Naive thymus-derived CD4-positive, alpha-beta T cell (primary cell): ENCODE measurements around the gene ATRN. TPM values are rescaled to one million over a fixed set of nuclear protein-coding genes. Genes with fewer than 3 reads are reported as not detected.

Experiments
- ATAC-seq: fragments of 150-1000 bp; cut with Tn5 transposase; 2 replicates; pipeline ENCODE4 v1.10.0; 2021; ENCODE audit warnings: mild to moderate bottlenecking, moderate library complexity
- CTCF ChIA-PET: fragments of 350-600 bp; sonication (Branson Sonifier 250); formaldehyde crosslinking; loops from one replicate; lab custom pipeline; 2021; ENCODE audit warnings: antibody characterized with exemption; lab: Charles Lee
- POLR2A ChIA-PET: fragments of 350-600 bp; sonication (Branson Sonifier 250); formaldehyde crosslinking; loops from one replicate; lab custom pipeline; 2021; ENCODE audit warnings: antibody characterized with exemption, inconsistent platforms; lab: Charles Lee
- DNase-seq, 9 donors: peaks; one replicate each; pipeline versions ENCODE4 v3.0.0 to v3.0.0-alpha.2; 2020 to 2022; ENCODE audit warnings: mixed read lengths in 1 of 9
- H3K27ac ChIP-seq: one replicate; pipeline ENCODE4 v1.7.0; 2013; ENCODE audit warnings: mild to moderate bottlenecking, low read depth, low read length, moderate library complexity
- H3K27me3 ChIP-seq, 2 donors: one replicate each; pipeline ENCODE4 v1.7.0; 2013; ENCODE audit warnings: low read length in 2 of 2, mild to moderate bottlenecking in 2 of 2, moderate library complexity in 2 of 2; ENCODE audit not compliant: control insufficient read depth in 2 of 2, insufficient read depth in 2 of 2
- H3K36me3 ChIP-seq, 3 experiments: 1 replicate in 2 of 3; 2 replicates in 1 of 3; pipeline ENCODE4 v1.7.0; 2013; ENCODE audit warnings: low read length in 3 of 3, mild to moderate bottlenecking in 3 of 3, moderate library complexity in 1 of 3; ENCODE audit not compliant: insufficient read depth in 3 of 3, control insufficient read depth in 2 of 3
- H3K4me1 ChIP-seq, 2 donors: one replicate each; pipeline ENCODE4 v1.7.0; 2013; ENCODE audit warnings: low read length in 2 of 2, mild to moderate bottlenecking in 2 of 2, moderate library complexity in 1 of 2; ENCODE audit not compliant: control insufficient read depth in 2 of 2, insufficient read depth in 2 of 2
- H3K4me3 ChIP-seq: 2 replicates; pipeline ENCODE4 v1.7.0; 2013; ENCODE audit warnings: mild to moderate bottlenecking, low read length
- H3K9me3 ChIP-seq, 3 experiments: 1 replicate in 2 of 3; 2 replicates in 1 of 3; pipeline ENCODE4 v1.7.0; 2013; ENCODE audit warnings: low read length in 3 of 3; ENCODE audit not compliant: control insufficient read depth in 2 of 3
- H3K27ac Mint-ChIP-seq, 9 donors: one replicate each; pipeline ENCODE4 v1.8.0; 2020 to 2022; ENCODE audit warnings: mixed read lengths in 9 of 9, mild to moderate bottlenecking in 8 of 9, moderate library complexity in 5 of 9, inconsistent platforms in 2 of 9
- H3K27me3 Mint-ChIP-seq, 5 donors: one replicate each; pipeline ENCODE4 v1.8.0; 2021 to 2022; ENCODE audit warnings: mixed read lengths in 5 of 5, mild to moderate bottlenecking in 1 of 5
- H3K36me3 Mint-ChIP-seq, 5 donors: one replicate each; pipeline ENCODE4 v1.8.0; 2020 to 2022; ENCODE audit warnings: mixed read lengths in 5 of 5, mild to moderate bottlenecking in 3 of 5, inconsistent platforms in 1 of 5
- H3K4me1 Mint-ChIP-seq, 7 donors: one replicate each; pipeline ENCODE4 v1.8.0; 2020 to 2022; ENCODE audit warnings: mixed read lengths in 7 of 7, mild to moderate bottlenecking in 3 of 7, inconsistent platforms in 1 of 7
- H3K4me3 Mint-ChIP-seq, 10 donors: one replicate each; pipeline ENCODE4 v1.8.0; 2020 to 2022; ENCODE audit warnings: mild to moderate bottlenecking in 10 of 10, mixed read lengths in 10 of 10, moderate library complexity in 6 of 10, inconsistent platforms in 2 of 10
- H3K9me3 Mint-ChIP-seq, 11 donors: one replicate each; pipeline ENCODE4 v1.8.0; 2020 to 2022; ENCODE audit warnings: mixed read lengths in 11 of 11, mild to moderate bottlenecking in 4 of 11, inconsistent platforms in 1 of 11, moderate library complexity in 1 of 11
- intact Hi-C, 2 donors: fragments of 100-400 bp; cut with micrococcal nuclease; formaldehyde crosslinking; loops; one replicate each; pipeline ENCODE4 v1.15.1; 2023
- polyA plus RNA-seq, 2 donors: library from polyadenylated mRNA; unstranded; fragments of 300-500 nt; fragmentation: Illumina TruSeq; gene quantifications; one replicate each; pipeline ENCODE4 v1.2.3, GENCODE V29; 2021
- total RNA-seq, 6 experiments: library from RNA in 5 of 6; stranded (reverse) in 5 of 6; gene quantifications; 1 replicate in 5 of 6; 2 replicates in 1 of 6; pipeline ENCODE4 v1.2.3 and lab custom pipeline; 2021 to 2026

Gene ATRN
- total and polyA plus RNA-seq, 7 experiments from 2014 or later = 9.2 to 17.5 (median 12.9) TPM

DNA sequence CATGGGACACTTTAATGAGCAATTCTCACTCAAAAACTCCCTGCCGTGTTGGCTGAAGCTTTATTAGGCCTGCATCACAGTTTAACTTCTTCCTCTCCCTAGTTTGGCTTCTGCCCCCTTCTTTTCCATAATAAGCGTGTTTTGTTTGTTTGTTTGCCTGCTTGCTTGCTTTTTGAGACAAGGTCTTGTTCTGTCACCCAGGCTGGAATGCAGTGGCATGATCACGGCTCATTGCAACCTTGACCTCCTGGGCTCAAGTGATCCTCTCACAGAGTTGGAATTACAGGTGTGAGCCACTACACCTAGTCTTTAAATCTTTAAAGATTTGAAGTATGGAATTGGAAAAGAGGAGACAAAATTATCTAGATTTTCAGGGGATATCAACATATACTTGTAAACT lies 38.0 kb upstream of the ATRN start:
- ATAC-seq = no peak
- POLR2A ChIA-PET = no interaction called here
- no peak overlapping the region for H3K4me3 ChIP-seq
- H3K27me3 Mint-ChIP-seq = peaks cover 10 to 30% (median 13%) of the 10 kb centered on the region in 5 donors
- no peak overlapping the region for H3K4me3 Mint-ChIP-seq
- no peak overlapping the region for H3K27ac Mint-ChIP-seq
- CTCF ChIA-PET = no interaction called here
- H3K4me1 Mint-ChIP-seq = peaks cover 0 to 2% (median 0%) of the 10 kb centered on the region in 7 donors
- H3K27ac ChIP-seq = no peak overlapping the region
- intact Hi-C loops = no loop called here
- peaks cover 0 to 3% (median 0%) of the 10 kb centered on the region in 11 donors for H3K9me3 Mint-ChIP-seq
- H3K9me3 ChIP-seq = no peaks in the 10 kb centered on the region
- no peaks in the 10 kb centered on the region for H3K36me3 ChIP-seq
- no peaks in the 10 kb centered on the region for H3K27me3 ChIP-seq
- H3K36me3 Mint-ChIP-seq = no peaks in the 10 kb centered on the region
- DNase-seq = no peak
- no peaks in the 10 kb centered on the region for H3K4me1 ChIP-seq

DNA sequence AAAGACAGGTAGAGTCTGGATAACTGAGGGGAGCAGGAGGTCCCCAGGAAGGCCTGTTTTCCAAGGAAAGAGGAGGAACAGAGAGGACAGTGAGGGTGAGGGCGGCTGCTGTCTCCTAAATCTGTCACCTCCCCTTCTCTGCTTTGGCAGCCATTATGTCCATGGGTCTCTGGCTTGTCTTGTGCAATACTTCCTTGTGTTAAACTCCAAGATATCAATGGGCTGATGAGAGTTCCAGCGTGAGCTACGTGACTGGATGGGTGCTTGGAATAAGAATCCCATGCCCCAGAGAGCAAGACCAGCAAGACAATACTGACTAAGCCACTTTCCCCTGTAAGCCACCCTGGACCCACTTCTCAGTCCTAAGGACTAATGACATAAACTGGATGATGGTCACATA lies 37.1 kb upstream of the ATRN start:
- no peak for ATAC-seq
- Mint-ChIP-seq H3K27ac (no peak overlapping the region), H3K4me1 (peaks cover 0 to 2% (median 0%) of the 10 kb centered on the region in 7 donors), H3K27me3 (peaks cover 10 to 30% (median 13%) of the 10 kb centered on the region in 5 donors), H3K36me3 (no peaks in the 10 kb centered on the region), H3K9me3 (peaks cover 0 to 3% (median 0%) of the 10 kb centered on the region in 11 donors), H3K4me3 (no peak overlapping the region)
- Histone ChIP-seq H3K36me3 (no peaks in the 10 kb centered on the region), H3K4me1 (no peaks in the 10 kb centered on the region), H3K27me3 (no peaks in the 10 kb centered on the region), H3K9me3 (no peaks in the 10 kb centered on the region), H3K27ac (no peak overlapping the region), H3K4me3 (no peak overlapping the region)
- ChIA-PET CTCF (no interaction called here), POLR2A (no interaction called here)
- DNase-seq = no peak
- intact Hi-C loops = no loop called here

DNA sequence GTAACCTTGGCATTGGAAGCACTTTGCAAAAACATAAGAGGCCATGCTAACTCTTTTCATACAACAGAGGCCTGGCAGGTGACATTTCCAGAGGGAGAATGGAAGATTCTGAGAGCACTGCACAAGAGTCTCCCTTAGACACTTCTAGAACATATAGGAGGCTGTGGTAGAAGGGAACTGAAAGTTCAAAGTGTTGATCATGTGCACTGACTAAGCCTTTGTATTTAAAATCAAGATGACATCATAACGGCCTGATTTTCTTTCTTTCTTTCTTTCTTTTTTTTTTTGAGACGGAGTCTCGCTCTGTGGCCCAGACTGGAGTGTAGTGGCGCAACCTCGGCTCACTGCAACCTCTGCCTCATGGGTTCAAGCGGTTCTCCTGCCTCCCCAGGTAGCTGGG lies 36.6 kb upstream of the ATRN start:
- DNase-seq (no peak), ATAC-seq (peak; percentile 63)
- Mint-ChIP-seq H3K4me3 (no peak overlapping the region), H3K4me1 (peaks cover 0 to 2% (median 0%) of the 10 kb centered on the region in 7 donors), H3K36me3 (no peaks in the 10 kb centered on the region), H3K27ac (no peak overlapping the region), H3K27me3 (peaks cover 10 to 26% (median 15%) of the 10 kb centered on the region in 5 donors), H3K9me3 (peaks cover 0 to 3% (median 0%) of the 10 kb centered on the region in 11 donors)
- intact Hi-C loops = no loop called here
- Histone ChIP-seq H3K9me3 (no peaks in the 10 kb centered on the region), H3K4me3 (no peak overlapping the region), H3K27ac (no peak overlapping the region), H3K36me3 (no peaks in the 10 kb centered on the region), H3K4me1 (no peaks in the 10 kb centered on the region), H3K27me3 (no peaks in the 10 kb centered on the region)
- ChIA-PET CTCF (no interaction called here), POLR2A (no interaction called here)

DNA sequence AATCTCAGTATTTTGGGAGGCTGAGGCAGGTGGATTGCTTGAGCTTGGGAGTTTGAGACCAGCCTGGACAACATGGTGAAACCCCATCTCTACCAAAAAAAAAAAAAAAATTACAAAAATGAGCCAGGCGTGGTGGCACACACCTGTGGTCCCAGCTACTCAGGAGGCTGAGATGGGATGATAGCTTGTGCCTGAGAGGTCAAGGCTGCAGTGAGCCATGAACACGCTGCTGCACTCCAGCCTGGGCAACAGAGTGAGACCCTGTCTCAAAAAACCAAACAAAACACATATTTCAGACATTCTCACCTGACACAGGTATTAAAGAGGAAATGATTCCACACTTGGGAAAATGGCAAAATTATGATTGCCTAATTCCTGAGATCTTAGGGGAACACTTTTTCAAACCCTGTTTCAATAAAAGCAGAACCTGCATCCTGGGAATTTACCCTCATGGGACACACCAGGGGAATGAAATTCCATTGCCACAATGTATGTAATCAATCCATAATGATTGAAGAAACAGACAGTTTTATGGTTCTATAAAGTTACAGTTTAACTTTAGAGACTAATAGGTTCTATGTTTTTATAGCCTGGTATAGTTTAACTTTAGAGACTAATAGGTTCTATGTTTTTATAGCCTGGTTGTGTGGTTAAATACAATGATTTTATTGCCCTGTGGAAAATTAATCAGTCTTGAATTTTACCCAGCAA lies 33.8 kb upstream of the ATRN start:
- no peaks in the 10 kb centered on the region for H3K4me1 ChIP-seq
- Mint-ChIP-seq H3K27me3 (peaks cover 0 to 11% (median 9%) of the 10 kb centered on the region in 5 donors), H3K4me1 (peaks cover 0 to 2% (median 0%) of the 10 kb centered on the region in 7 donors), H3K36me3 (no peaks in the 10 kb centered on the region), H3K9me3 (peaks cover 0 to 3% (median 0%) of the 10 kb centered on the region in 11 donors), H3K4me3 (no peak overlapping the region), H3K27ac (no peak overlapping the region)
- DNase-seq (no peak), ATAC-seq (no peak)
- no peak overlapping the region for H3K4me3 ChIP-seq
- POLR2A ChIA-PET = no interaction called here
- CTCF ChIA-PET = no interaction called here
- intact Hi-C loops = no loop called here
- no peaks in the 10 kb centered on the region for H3K9me3 ChIP-seq
- no peaks in the 10 kb centered on the region for H3K27me3 ChIP-seq
- H3K36me3 ChIP-seq = no peaks in the 10 kb centered on the region
- H3K27ac ChIP-seq = no peak overlapping the region

DNA sequence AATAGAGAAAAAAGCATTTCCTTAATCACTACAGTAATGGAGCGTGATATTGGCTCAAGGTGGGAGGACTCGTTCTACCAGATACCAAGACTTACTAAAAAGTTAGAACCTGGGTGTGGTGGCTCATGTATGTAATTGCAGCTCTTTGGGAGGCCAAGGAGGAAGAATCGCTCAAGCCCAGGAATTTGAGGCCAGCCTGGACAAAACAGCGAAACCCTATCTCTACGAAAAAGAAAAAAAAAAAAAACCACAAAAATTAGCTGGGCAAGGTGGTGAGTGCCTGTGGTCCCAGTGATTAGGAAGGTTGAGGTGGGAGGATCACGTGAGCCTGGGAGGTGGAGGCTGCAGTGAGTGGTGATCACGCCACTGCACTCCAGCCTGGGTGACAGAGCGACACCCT lies 24.0 kb upstream of the ATRN start:
- peaks cover 0 to 2% (median 0%) of the 10 kb centered on the region in 7 donors for H3K4me1 Mint-ChIP-seq
- H3K36me3 Mint-ChIP-seq = no peaks in the 10 kb centered on the region
- no peak overlapping the region for H3K27ac Mint-ChIP-seq
- CTCF ChIA-PET = interaction anchor here (0.7 kb wide), 1 partner anchor 761 kb away, joined by 3 read pairs; no protein-coding TSS in a partner anchor
- no peaks in the 10 kb centered on the region for H3K9me3 Mint-ChIP-seq
- no peaks in the 10 kb centered on the region for H3K36me3 ChIP-seq
- no peak overlapping the region for H3K4me3 Mint-ChIP-seq
- H3K27ac ChIP-seq = no peak overlapping the region
- H3K27me3 ChIP-seq = no peaks in the 10 kb centered on the region
- H3K27me3 Mint-ChIP-seq = peaks cover 0 to 43% (median 0%) of the 10 kb centered on the region in 5 donors
- no peaks in the 10 kb centered on the region for H3K9me3 ChIP-seq
- no peak for DNase-seq
- no peaks in the 10 kb centered on the region for H3K4me1 ChIP-seq
- H3K4me3 ChIP-seq = no peak overlapping the region
- intact Hi-C loops = no loop called here
- no peak for ATAC-seq
- POLR2A ChIA-PET = no interaction called here

DNA sequence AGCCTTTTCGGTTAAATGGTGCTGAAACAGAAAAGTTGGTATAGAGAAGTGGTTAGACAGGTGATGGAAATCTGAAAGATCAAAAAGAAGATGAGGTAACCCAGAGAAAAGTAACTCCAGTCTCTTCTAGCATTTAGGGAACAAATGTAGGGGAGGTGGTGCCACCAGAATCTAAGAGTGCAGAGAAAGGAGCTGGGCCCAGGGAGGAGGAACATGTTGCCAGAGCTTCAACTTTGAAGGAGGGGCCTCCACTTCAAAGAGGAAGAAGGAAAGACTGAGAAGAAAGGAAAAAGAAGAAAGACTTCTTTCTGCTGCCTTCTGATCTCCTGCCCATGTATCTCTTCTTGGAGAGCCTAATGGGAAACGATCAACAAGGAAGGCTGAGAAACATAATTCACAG lies 23.5 kb upstream of the ATRN start:
- no peak for ATAC-seq
- H3K27me3 Mint-ChIP-seq = peaks cover 0 to 46% (median 0%) of the 10 kb centered on the region in 5 donors
- H3K36me3 Mint-ChIP-seq = no peaks in the 10 kb centered on the region
- ChIA-PET CTCF (no interaction called here), POLR2A (no interaction called here)
- Histone ChIP-seq H3K27me3 (no peaks in the 10 kb centered on the region), H3K27ac (no peak overlapping the region), H3K4me1 (no peaks in the 10 kb centered on the region), H3K4me3 (no peak overlapping the region), H3K9me3 (no peaks in the 10 kb centered on the region), H3K36me3 (no peaks in the 10 kb centered on the region)
- DNase-seq = no peak
- H3K9me3 Mint-ChIP-seq = no peaks in the 10 kb centered on the region
- H3K27ac Mint-ChIP-seq = no peak overlapping the region
- H3K4me3 Mint-ChIP-seq = no peak overlapping the region
- peaks cover 0 to 2% (median 0%) of the 10 kb centered on the region in 7 donors for H3K4me1 Mint-ChIP-seq
- intact Hi-C loops = no loop called here

DNA sequence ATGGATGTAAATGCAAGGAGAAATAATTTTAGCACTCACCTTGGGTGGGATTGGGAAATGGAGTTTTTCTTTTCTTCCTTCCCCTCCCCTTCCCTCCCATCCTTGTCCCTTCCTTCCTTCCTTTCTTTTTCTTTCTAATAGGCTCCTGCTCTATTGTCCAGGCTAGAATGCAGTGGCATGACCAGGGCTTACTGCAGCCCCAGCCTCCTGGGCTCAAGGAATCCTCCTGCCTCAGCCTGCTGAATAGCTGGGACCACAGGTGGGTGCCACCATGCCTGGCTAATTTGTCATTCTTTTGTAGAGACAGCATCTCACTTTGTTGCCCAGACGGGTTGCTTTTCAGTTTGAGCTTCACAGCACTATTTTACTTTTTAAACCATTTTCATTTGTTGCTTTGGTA lies 21.5 kb upstream of the ATRN start:
- Histone ChIP-seq H3K27me3 (no peaks in the 10 kb centered on the region), H3K27ac (no peak overlapping the region), H3K36me3 (no peaks in the 10 kb centered on the region), H3K9me3 (no peaks in the 10 kb centered on the region), H3K4me3 (no peak overlapping the region), H3K4me1 (no peaks in the 10 kb centered on the region)
- ATAC-seq (no peak), DNase-seq (no peak)
- intact Hi-C loops = no loop called here
- no peak overlapping the region for H3K27ac Mint-ChIP-seq
- POLR2A ChIA-PET = no interaction called here
- CTCF ChIA-PET = no interaction called here
- no peaks in the 10 kb centered on the region for H3K36me3 Mint-ChIP-seq
- H3K4me3 Mint-ChIP-seq = no peak overlapping the region
- peaks cover 0 to 2% (median 0%) of the 10 kb centered on the region in 7 donors for H3K4me1 Mint-ChIP-seq
- H3K9me3 Mint-ChIP-seq = no peaks in the 10 kb centered on the region
- peaks cover 0 to 56% (median 0%) of the 10 kb centered on the region in 5 donors for H3K27me3 Mint-ChIP-seq
